Measurements from ENCODE around the gene GPC2.

Gene GPC2

GRCh38 chr7:100127866-100128636 lies 49.1 kb downstream of the GPC2 start:
- in situ Hi-C loops (cut with MboI; ENCODE audit: low pct_unique_long_range_greater_than_20kb, low sequenced_read_pairs): no loop called here
- peak; percentile 47 for DNase-seq

GRCh38 chr7:100126931-100127865 lies 50.0 kb downstream of the GPC2 start, which contains the start of gene MBLAC1:
TSS of gene MBLAC1 (plus strand) at chr7:100126967. CDS start at chr7:100127396, 429 bp downstream.
- DNase-seq: peak; percentile 90
- in situ Hi-C loops (cut with MboI; ENCODE audit: low pct_unique_long_range_greater_than_20kb, low sequenced_read_pairs): no loop called here

- in situ Hi-C loops (cut with MboI; ENCODE audit: low pct_unique_long_range_greater_than_20kb, low sequenced_read_pairs): no loop called here
- DNase-seq: no peak
Measured at GRCh38 chr7:100126239-100126930, 50.8 kb downstream of the GPC2 start.

- in situ Hi-C loops (cut with MboI; ENCODE audit: low pct_unique_long_range_greater_than_20kb, low sequenced_read_pairs): no loop called here
- peak; percentile 17 for DNase-seq
Measured at GRCh38 chr7:100124301-100125230, 52.6 kb downstream of the GPC2 start.

GRCh38 chr7:100122568-100122967 lies 54.6 kb downstream of the GPC2 start:
- DNase-seq: no peak
- in situ Hi-C loops (cut with MboI; ENCODE audit: low pct_unique_long_range_greater_than_20kb, low sequenced_read_pairs): no loop called here

- in situ Hi-C loops (cut with MboI; ENCODE audit: low pct_unique_long_range_greater_than_20kb, low sequenced_read_pairs): no loop called here
- no peak for DNase-seq
Measured at GRCh38 chr7:100122067-100122466, 55.1 kb downstream of the GPC2 start.

- no peak for DNase-seq
- in situ Hi-C loops (cut with MboI; ENCODE audit: low pct_unique_long_range_greater_than_20kb, low sequenced_read_pairs): no loop called here
Measured at GRCh38 chr7:100120733-100121036, 56.5 kb downstream of the GPC2 start.

- in situ Hi-C loops (cut with MboI; ENCODE audit: low pct_unique_long_range_greater_than_20kb, low sequenced_read_pairs): no loop called here
- peak; percentile 74 for DNase-seq
Measured at GRCh38 chr7:100119970-100120732, 57.0 kb downstream of the GPC2 start.
